Sigmoid colon (tissue), 7 donors: ENCODE results near the gene TMEM141. TPM values are rescaled to one million over a fixed set of nuclear protein-coding genes. Genes with fewer than 3 reads are reported as not detected.
A peak's percentile ranks its signal among the peaks of the same experiment; 100 is the strongest.

ENCODE experiments used
- DNase-seq: peaks from one replicate; pipeline ENCODE4 v3.0.0-alpha.2; 2019
- H3K27ac ChIP-seq, 4 donors: fragments of 200-600 bp; sonication (generic); one replicate each; pipeline ENCODE4 v1.5.1; 2016 to 2019; ENCODE audit warnings: mild to moderate bottlenecking in 1 of 4
- H3K27me3 ChIP-seq, 3 donors: fragments of 200-600 bp; sonication (generic); one replicate each; pipeline ENCODE4 v1.5.1; 2019; ENCODE audit warnings: mild to moderate bottlenecking in 1 of 3
- H3K36me3 ChIP-seq, 4 donors: fragments of 200-600 bp; sonication (generic); one replicate each; pipeline ENCODE4 v1.5.1; 2016 to 2019
- H3K4me1 ChIP-seq, 4 donors: fragments of 200-600 bp; sonication (generic); one replicate each; pipeline ENCODE4 v1.5.1; 2017 to 2019
- H3K4me3 ChIP-seq, 4 donors: fragments of 200-600 bp; sonication (generic); one replicate each; pipeline ENCODE4 v1.5.1; 2017 to 2019; ENCODE audit warnings: mild to moderate bottlenecking in 2 of 4, moderate library complexity in 1 of 4
- H3K9me3 ChIP-seq, 4 donors: fragments of 200-600 bp in 3 of 4; sonication (generic) in 3 of 4; one replicate each; pipeline versions ENCODE4 v1.5.1 to v1.6.1; 2013 to 2019
- EP300 ChIP-seq, 4 donors: sonication (generic); formaldehyde crosslinking; IDR thresholded peaks; one replicate each; pipeline ENCODE4 v1.6.1; 2017; ENCODE audit warnings: antibody characterized with exemption in 4 of 4
- POLR2A ChIP-seq, 2 donors: fragments of 450-650 bp; IDR thresholded peaks; one replicate each; pipeline ENCODE4 v1.6.1; 2016; ENCODE audit warnings: antibody characterized with exemption in 2 of 2, mild to moderate bottlenecking in 2 of 2, moderate library complexity in 2 of 2
- POLR2AphosphoS5 ChIP-seq, 4 donors: sonication (generic); formaldehyde crosslinking; IDR thresholded peaks; one replicate each; pipeline ENCODE4 v1.6.1; 2017; ENCODE audit warnings: antibody characterized with exemption in 4 of 4
- WGBS, 2 donors: extraction: QIAGEN DNeasy Blood & Tissue Kit; methylation state at CpG; one replicate each; pipeline ENCODE4 v1.1.7; 2013; 5-methylcytosine and 5-hydroxymethylcytosine counted together
- intact Hi-C: fragments of 100-400 bp; cut with DNase I; formaldehyde crosslinking; loops from one replicate; pipeline ENCODE4 v1.15.1; 2023
- polyA plus RNA-seq, 3 donors: library from polyadenylated mRNA; stranded (reverse); fragments of 200-250 nt; gene quantifications; one replicate each; pipeline ENCODE4 v1.2.3, GENCODE V29; 2013
- total RNA-seq, 4 donors: library from RNA; depleted of rRNA; stranded (reverse); fragments of >200 nt; gene quantifications; one replicate each; pipeline ENCODE4 v1.1.0, GENCODE V29; 2016
- TF ChIP-seq, protein P1 (sequence below), 4 experiments: fragments of 450-650 bp in 3 of 4; fragments of 200-600 bp in 1 of 4; IDR thresholded peaks; one replicate each; pipeline ENCODE4 v1.5.1; 2016 to 2019; ENCODE audit warnings: antibody characterized with exemption in 4 of 4, mild to moderate bottlenecking in 3 of 4, moderate library complexity in 2 of 4
- donor health status: healthy with polysubstance abuse.
- donor health status: Bipolar disorder and iron deficiency.
- donor health status: healthy.

Gene TMEM141
- total and polyA plus RNA-seq, 7 donors = 37.5 to 629 (median 84.7) TPM

DNA sequence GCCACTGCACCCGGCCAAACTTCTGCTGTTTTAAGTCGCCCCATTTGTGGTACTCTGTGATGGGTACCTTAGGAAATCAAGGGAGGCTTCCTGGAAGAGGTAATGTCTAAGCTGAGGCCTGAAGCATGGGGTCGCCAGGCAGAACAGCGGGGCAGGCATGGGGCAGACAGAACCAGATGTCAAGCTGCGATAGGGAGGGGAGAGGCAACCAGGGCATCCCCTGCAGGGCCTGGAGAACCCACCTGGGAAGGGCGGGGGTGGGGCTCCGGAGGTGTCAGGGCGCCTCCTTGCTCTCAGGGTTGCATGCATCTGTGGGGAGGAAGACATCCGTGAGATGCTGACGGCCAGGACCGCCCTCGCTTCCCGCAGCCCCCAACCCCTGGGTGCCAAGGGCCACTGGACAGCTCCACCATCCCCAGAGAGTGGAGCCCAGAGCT lies 29.6 kb upstream of the TMEM141 start:
- H3K9me3 ChIP-seq = no peaks in the 10 kb centered on the region
- peak; percentile 53 for DNase-seq
- intact Hi-C loops = no loop called here
- H3K4me3 ChIP-seq = no peak overlapping the region
- TF ChIP-seq, protein P1, sequence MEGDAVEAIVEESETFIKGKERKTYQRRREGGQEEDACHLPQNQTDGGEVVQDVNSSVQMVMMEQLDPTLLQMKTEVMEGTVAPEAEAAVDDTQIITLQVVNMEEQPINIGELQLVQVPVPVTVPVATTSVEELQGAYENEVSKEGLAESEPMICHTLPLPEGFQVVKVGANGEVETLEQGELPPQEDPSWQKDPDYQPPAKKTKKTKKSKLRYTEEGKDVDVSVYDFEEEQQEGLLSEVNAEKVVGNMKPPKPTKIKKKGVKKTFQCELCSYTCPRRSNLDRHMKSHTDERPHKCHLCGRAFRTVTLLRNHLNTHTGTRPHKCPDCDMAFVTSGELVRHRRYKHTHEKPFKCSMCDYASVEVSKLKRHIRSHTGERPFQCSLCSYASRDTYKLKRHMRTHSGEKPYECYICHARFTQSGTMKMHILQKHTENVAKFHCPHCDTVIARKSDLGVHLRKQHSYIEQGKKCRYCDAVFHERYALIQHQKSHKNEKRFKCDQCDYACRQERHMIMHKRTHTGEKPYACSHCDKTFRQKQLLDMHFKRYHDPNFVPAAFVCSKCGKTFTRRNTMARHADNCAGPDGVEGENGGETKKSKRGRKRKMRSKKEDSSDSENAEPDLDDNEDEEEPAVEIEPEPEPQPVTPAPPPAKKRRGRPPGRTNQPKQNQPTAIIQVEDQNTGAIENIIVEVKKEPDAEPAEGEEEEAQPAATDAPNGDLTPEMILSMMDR (IDR thresholded peaks at IDR 0.05) = no peak
- TF ChIP-seq EP300 (IDR thresholded peaks at IDR 0.05) (no peak), POLR2A (IDR thresholded peaks at IDR 0.05) (no peak), POLR2AphosphoS5 (IDR thresholded peaks at IDR 0.05) (no peak)
- H3K4me1 ChIP-seq = peaks cover 0 to 7% (median 0%) of the 10 kb centered on the region in 4 donors
- peaks cover 11 to 63% (median 27%) of the 10 kb centered on the region in 3 donors for H3K27me3 ChIP-seq
- H3K27ac ChIP-seq = no peak overlapping the region
- H3K36me3 ChIP-seq = no peaks in the 10 kb centered on the region
- 81 to 88% methylated on average over 13 of the region's 13 CpGs for WGBS, 2 donors

DNA sequence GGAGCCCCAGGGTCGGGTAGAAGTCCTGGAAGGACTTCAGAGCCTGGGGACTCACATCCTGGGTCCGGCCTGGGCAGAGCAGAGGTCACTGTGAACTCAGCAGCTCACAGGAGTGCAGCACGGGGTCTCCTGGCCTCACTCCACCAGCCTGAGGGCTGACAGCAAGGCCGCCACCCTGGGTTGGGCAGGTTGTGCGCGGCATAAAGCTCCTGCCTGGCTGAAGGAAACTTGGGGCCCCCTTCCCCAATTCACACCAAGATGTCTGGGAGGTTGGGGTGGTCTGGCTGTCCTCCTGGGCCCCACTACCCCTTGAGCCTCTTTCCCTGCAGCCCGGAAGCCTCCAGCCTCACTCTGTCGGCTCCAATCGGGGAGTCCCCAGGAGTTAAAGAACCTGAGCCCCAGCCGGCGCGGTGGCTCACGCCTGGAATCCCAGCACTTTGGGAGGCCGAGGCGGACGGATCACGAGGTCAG lies 28.9 kb upstream of the TMEM141 start:
- H3K36me3 ChIP-seq = no peaks in the 10 kb centered on the region
- H3K4me1 ChIP-seq = peaks cover 0 to 7% (median 0%) of the 10 kb centered on the region in 4 donors
- no peak overlapping the region for H3K4me3 ChIP-seq
- intact Hi-C loops = no loop called here
- H3K9me3 ChIP-seq = no peaks in the 10 kb centered on the region
- no peak for DNase-seq
- 69 to 85% methylated on average over 17 of the region's 17 CpGs for WGBS, 2 donors
- peaks cover 11 to 64% (median 27%) of the 10 kb centered on the region in 3 donors for H3K27me3 ChIP-seq
- no peak overlapping the region for H3K27ac ChIP-seq
- TF ChIP-seq POLR2A (IDR thresholded peaks at IDR 0.05) (no peak), POLR2AphosphoS5 (IDR thresholded peaks at IDR 0.05) (no peak), EP300 (IDR thresholded peaks at IDR 0.05) (no peak)
- TF ChIP-seq, protein P1 (IDR thresholded peaks at IDR 0.05) = no peak

DNA sequence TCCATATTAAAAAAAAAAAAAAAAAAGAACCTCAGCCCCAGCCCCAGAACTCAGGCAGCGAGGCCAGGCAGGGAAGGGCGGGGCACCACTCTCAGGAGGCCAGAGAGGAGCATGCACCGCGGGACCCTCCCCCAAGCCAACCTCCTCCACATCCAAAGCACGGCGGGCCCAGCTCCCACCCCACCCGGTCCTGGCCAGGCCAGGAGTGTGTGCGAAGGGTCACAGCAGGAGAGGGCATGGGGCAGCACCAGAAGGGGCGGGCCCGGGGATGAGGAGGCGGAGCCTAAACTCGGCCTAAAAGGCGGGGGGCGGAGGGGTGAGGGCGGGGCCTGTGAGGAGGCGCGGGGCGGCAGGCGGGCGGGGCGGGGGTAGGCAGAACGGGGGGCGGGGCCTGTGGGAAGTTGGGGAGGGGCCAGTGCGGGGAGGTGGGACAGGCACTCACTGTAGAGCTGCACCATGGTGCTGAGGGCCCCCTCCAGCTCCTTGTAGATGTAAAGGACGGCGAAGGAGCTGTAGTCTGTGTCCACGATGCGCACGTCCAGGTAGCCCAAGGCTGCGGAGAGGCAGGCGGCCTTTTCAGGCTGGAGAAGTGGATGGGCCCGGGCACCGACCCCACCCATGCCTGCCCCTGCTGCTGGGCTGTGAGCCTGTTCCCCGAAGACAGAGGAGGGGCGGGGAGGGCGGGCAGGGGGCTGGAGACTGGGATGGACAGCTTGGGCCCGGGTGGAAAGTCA lies 28.1 kb upstream of the TMEM141 start:
- intact Hi-C loops = no loop called here
- TF ChIP-seq EP300 (IDR thresholded peaks at IDR 0.05) = no peak
- Histone ChIP-seq H3K9me3 (no peaks in the 10 kb centered on the region), H3K27ac (no peak overlapping the region), H3K4me3 (no peak overlapping the region), H3K4me1 (peaks cover 0 to 7% (median 0%) of the 10 kb centered on the region in 4 donors), H3K36me3 (no peaks in the 10 kb centered on the region), H3K27me3 (peaks cover 11 to 72% (median 35%) of the 10 kb centered on the region in 3 donors)
- WGBS, 2 donors = 15 to 23% methylated on average over 36 to 37 of the region's 37 CpGs
- peak; percentile 60 for DNase-seq

DNA sequence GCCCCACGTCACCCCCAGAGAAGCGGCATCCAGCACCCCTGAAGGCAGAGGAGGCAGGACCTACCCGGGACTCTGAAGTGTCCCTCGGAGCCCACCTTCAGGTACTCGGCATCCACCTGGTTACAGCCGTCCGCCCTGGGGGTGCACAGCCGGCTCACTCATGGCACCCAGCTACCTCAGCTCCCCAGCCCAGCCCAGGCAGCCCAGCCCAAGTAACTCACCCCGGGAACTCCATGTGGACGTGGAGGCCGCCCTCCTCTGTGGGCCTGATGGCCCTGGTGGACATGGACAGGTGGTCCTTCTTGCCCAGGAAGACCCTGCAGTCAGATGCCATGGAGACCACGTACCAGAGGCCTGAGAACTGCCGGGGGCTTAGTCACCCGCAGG lies 27.5 kb upstream of the TMEM141 start:
- peak; percentile 45 for DNase-seq

More for the DNA sequence above, 27.5 kb upstream of the TMEM141 start:
- Histone ChIP-seq H3K4me1 (peaks cover 0 to 7% (median 0%) of the 10 kb centered on the region in 4 donors), H3K27ac (no peak overlapping the region), H3K36me3 (no peaks in the 10 kb centered on the region), H3K9me3 (no peaks in the 10 kb centered on the region), H3K27me3 (peaks cover 11 to 74% (median 36%) of the 10 kb centered on the region in 3 donors), H3K4me3 (no peak overlapping the region)
- WGBS, 2 donors = 79 to 88% methylated on average over 14 of the region's 14 CpGs
- intact Hi-C loops = no loop called here
- TF ChIP-seq EP300 (IDR thresholded peaks at IDR 0.05) (no peak), POLR2A (IDR thresholded peaks at IDR 0.05) (no peak), POLR2AphosphoS5 (IDR thresholded peaks at IDR 0.05) (no peak)
- TF ChIP-seq, protein P1 (IDR thresholded peaks at IDR 0.05) = no peak
